Hematopoietic multipotent progenitor cell (in vitro differentiated cells): ENCODE data around the gene BCCIP. TPM values are rescaled to one million over a fixed set of nuclear protein-coding genes. Genes with fewer than 3 reads are reported as not detected.

ENCODE experiments used
- DNase-seq, 3 donors: peaks; one replicate each; pipeline ENCODE4 v3.0.0-alpha.2; 2011 to 2015; ENCODE audit warnings: low read depth in 2 of 3, low spot score in 2 of 3
- small RNA-seq: library from RNA; depleted of rRNA; stranded (forward); fragments of <200 nt; gene quantifications from one replicate; pipeline ENCODE3, GENCODE V24; 2012
- total RNA-seq: library from RNA; depleted of rRNA; stranded (reverse); fragments of >200 nt; gene quantifications from one replicate; pipeline ENCODE4 v1.2.3, GENCODE V29; 2012

Gene BCCIP
- total RNA-seq, 1 donor = 7.8 TPM

DNA sequence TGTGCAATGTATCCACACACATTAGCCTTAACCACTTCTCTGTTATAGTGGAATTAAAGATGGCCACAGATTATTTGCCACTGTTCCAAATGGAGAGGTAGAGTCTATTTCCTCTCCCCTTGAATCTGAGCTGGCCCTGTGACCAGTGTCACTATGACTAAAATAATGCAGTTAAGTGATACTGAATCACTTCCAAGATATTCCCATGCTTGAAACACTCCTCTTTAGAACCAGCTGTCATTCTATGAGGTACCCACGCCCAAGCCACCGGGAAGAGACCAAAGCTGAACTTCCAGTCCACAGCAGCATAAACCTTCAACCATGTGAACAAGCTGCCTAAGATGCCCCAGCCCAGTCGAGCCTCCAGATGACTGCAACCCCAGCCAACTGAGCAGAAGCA, 59.9 kb downstream of the BCCIP start:
- DNase-seq = no peak

Small RNAs within 50 kb of the gene (small RNA-seq; reads per million reads assigned to genes)
- gene MIR4484 (not detected), gene RF00017 (not detected)

Other genes with a start within 250 kb of the BCCIP start
- not detected for gene TEX36, start 140.4 kb upstream of the BCCIP start, total RNA-seq
- gene EDRF1, start 103.8 kb upstream of the BCCIP start, total RNA-seq = 13.2 TPM
- gene MMP21, start 47.7 kb upstream of the BCCIP start, total RNA-seq = not detected
- gene UROS, start 288 bp upstream of the BCCIP start, total RNA-seq = 32.6 TPM
- 15.1 TPM for gene DHX32, start 57.7 kb downstream of the BCCIP start, total RNA-seq
- 1.6 TPM for gene FANK1, start 73.0 kb downstream of the BCCIP start, total RNA-seq